ENCODE data around the gene FIS1. TPM values are rescaled to one million over a fixed set of nuclear protein-coding genes. Genes with fewer than 3 reads are reported as not detected.
"Not testable (repeated sequence)": the region's sequence is repeated elsewhere in the genome, so short reads cannot be mapped to it uniquely, and the experiment has no call there.

Gene FIS1
- total RNA-seq, 1 donor = 136 TPM

GRCh38 chr7:101208794-101209193 lies 36.1 kb downstream of the FIS1 start:
- Histone ChIP-seq H3K36me3 (ENCODE audit: insufficient read depth, low read length) (peaks cover 31% of the 10 kb centered on the region), H3K9me3 (ENCODE audit: low read depth, low read length) (no peaks in the 10 kb centered on the region), H3K4me3 (ENCODE audit: insufficient read depth, low read length) (no peak overlapping the region), H3K4me2 (ENCODE audit: insufficient read depth, low read length) (no peak overlapping the region), H4K20me1 (ENCODE audit: insufficient read depth, low read length) (no peaks in the 10 kb centered on the region), H3K27me3 (ENCODE audit: insufficient read depth, low read length) (no peaks in the 10 kb centered on the region), H3K79me2 (ENCODE audit: insufficient read depth, low read length) (no peaks in the 10 kb centered on the region), H2AFZ (ENCODE audit: low read length) (no peak overlapping the region), H3K27ac (ENCODE audit: low read depth, low read length) (no peak overlapping the region), H3K4me1 (ENCODE audit: insufficient read depth, low read length) (no peaks in the 10 kb centered on the region)
- no peak for TF ChIP-seq CTCF (IDR thresholded peaks at IDR 0.05; ENCODE audit: extremely low read depth, low read depth, low read length)
- peak; percentile 32 for DNase-seq (ENCODE audit: insufficient read length, low spot score, missing footprints)

- H2AFZ ChIP-seq (ENCODE audit: low read length) = no peak overlapping the region
- H3K9me3 ChIP-seq (ENCODE audit: low read depth, low read length) = no peaks in the 10 kb centered on the region
- no peak overlapping the region for H3K27ac ChIP-seq (ENCODE audit: low read depth, low read length)
- DNase-seq (ENCODE audit: insufficient read length, low spot score, missing footprints) = peak; percentile 79
- H3K4me2 ChIP-seq (ENCODE audit: insufficient read depth, low read length) = no peak overlapping the region
- peaks cover 31% of the 10 kb centered on the region for H3K36me3 ChIP-seq (ENCODE audit: insufficient read depth, low read length)
- no peak overlapping the region for H3K4me3 ChIP-seq (ENCODE audit: insufficient read depth, low read length)
- H3K27me3 ChIP-seq (ENCODE audit: insufficient read depth, low read length) = peaks cover 11% of the 10 kb centered on the region
- H3K79me2 ChIP-seq (ENCODE audit: insufficient read depth, low read length) = no peaks in the 10 kb centered on the region
- H4K20me1 ChIP-seq (ENCODE audit: insufficient read depth, low read length) = no peaks in the 10 kb centered on the region
- no peaks in the 10 kb centered on the region for H3K4me1 ChIP-seq (ENCODE audit: insufficient read depth, low read length)
- no peak for TF ChIP-seq CTCF (IDR thresholded peaks at IDR 0.05; ENCODE audit: extremely low read depth, low read depth, low read length)
These were observed 37.4 kb downstream of the FIS1 start for GRCh38 chr7:101207459-101207858.

GRCh38 chr7:101206665-101207042 lies 38.2 kb downstream of the FIS1 start:
- no peak overlapping the region for H2AFZ ChIP-seq (ENCODE audit: low read length)
- H3K4me2 ChIP-seq (ENCODE audit: insufficient read depth, low read length) = no peak overlapping the region
- H3K4me3 ChIP-seq (ENCODE audit: insufficient read depth, low read length) = no peak overlapping the region
- no peaks in the 10 kb centered on the region for H3K9me3 ChIP-seq (ENCODE audit: low read depth, low read length)
- no peak overlapping the region for H3K27ac ChIP-seq (ENCODE audit: low read depth, low read length)
- H3K4me1 ChIP-seq (ENCODE audit: insufficient read depth, low read length) = no peaks in the 10 kb centered on the region
- peaks cover 26% of the 10 kb centered on the region for H3K36me3 ChIP-seq (ENCODE audit: insufficient read depth, low read length)
- TF ChIP-seq CTCF (IDR thresholded peaks at IDR 0.05; ENCODE audit: extremely low read depth, low read depth, low read length) = no peak
- no peaks in the 10 kb centered on the region for H4K20me1 ChIP-seq (ENCODE audit: insufficient read depth, low read length)
- DNase-seq (ENCODE audit: insufficient read length, low spot score, missing footprints) = no peak
- H3K79me2 ChIP-seq (ENCODE audit: insufficient read depth, low read length) = no peaks in the 10 kb centered on the region
- H3K27me3 ChIP-seq (ENCODE audit: insufficient read depth, low read length) = peaks cover 19% of the 10 kb centered on the region

GRCh38 chr7:101205901-101206664 lies 38.8 kb downstream of the FIS1 start:
- H3K36me3 ChIP-seq (ENCODE audit: insufficient read depth, low read length) = peaks cover 20% of the 10 kb centered on the region
- no peaks in the 10 kb centered on the region for H3K4me1 ChIP-seq (ENCODE audit: insufficient read depth, low read length)
- H3K27me3 ChIP-seq (ENCODE audit: insufficient read depth, low read length) = peaks cover 25% of the 10 kb centered on the region
- no peaks in the 10 kb centered on the region for H3K79me2 ChIP-seq (ENCODE audit: insufficient read depth, low read length)
- no peak overlapping the region for H3K4me3 ChIP-seq (ENCODE audit: insufficient read depth, low read length)
- no peak overlapping the region for H3K27ac ChIP-seq (ENCODE audit: low read depth, low read length)
- no peak overlapping the region for H2AFZ ChIP-seq (ENCODE audit: low read length)
- H4K20me1 ChIP-seq (ENCODE audit: insufficient read depth, low read length) = no peaks in the 10 kb centered on the region
- peak; percentile 65 for DNase-seq (ENCODE audit: insufficient read length, low spot score, missing footprints)
- H3K9me3 ChIP-seq (ENCODE audit: low read depth, low read length) = no peaks in the 10 kb centered on the region
- TF ChIP-seq CTCF (IDR thresholded peaks at IDR 0.05; ENCODE audit: extremely low read depth, low read depth, low read length) = no peak
- H3K4me2 ChIP-seq (ENCODE audit: insufficient read depth, low read length) = no peak overlapping the region

GRCh38 chr7:101203740-101204738 lies 40.8 kb downstream of the FIS1 start:
- peak overlapping the region; percentile 50 for H2AFZ ChIP-seq (ENCODE audit: low read length)
- H4K20me1 ChIP-seq (ENCODE audit: insufficient read depth, low read length); H3K27ac ChIP-seq (ENCODE audit: low read depth, low read length); H3K79me2 ChIP-seq (ENCODE audit: insufficient read depth, low read length); H3K4me1 ChIP-seq (ENCODE audit: insufficient read depth, low read length); H3K4me3 ChIP-seq (ENCODE audit: insufficient read depth, low read length); H3K9me3 ChIP-seq (ENCODE audit: low read depth, low read length): not testable (repeated sequence)
- H3K27me3 ChIP-seq (ENCODE audit: insufficient read depth, low read length) = peaks cover 37% of the 10 kb centered on the region
- H3K4me2 ChIP-seq (ENCODE audit: insufficient read depth, low read length) = peak overlapping the region; percentile 61
- H3K36me3 ChIP-seq (ENCODE audit: insufficient read depth, low read length) = peaks cover 11% of the 10 kb centered on the region
- DNase-seq (ENCODE audit: insufficient read length, low spot score, missing footprints) = peak; percentile 42
